ENCODE data around the gene PGF.

- TF ChIP-seq, protein P1, sequence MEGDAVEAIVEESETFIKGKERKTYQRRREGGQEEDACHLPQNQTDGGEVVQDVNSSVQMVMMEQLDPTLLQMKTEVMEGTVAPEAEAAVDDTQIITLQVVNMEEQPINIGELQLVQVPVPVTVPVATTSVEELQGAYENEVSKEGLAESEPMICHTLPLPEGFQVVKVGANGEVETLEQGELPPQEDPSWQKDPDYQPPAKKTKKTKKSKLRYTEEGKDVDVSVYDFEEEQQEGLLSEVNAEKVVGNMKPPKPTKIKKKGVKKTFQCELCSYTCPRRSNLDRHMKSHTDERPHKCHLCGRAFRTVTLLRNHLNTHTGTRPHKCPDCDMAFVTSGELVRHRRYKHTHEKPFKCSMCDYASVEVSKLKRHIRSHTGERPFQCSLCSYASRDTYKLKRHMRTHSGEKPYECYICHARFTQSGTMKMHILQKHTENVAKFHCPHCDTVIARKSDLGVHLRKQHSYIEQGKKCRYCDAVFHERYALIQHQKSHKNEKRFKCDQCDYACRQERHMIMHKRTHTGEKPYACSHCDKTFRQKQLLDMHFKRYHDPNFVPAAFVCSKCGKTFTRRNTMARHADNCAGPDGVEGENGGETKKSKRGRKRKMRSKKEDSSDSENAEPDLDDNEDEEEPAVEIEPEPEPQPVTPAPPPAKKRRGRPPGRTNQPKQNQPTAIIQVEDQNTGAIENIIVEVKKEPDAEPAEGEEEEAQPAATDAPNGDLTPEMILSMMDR (IDR thresholded peaks at IDR 0.05): no peak
- no peak for TF ChIP-seq POLR2A (IDR thresholded peaks at IDR 0.05)
Measured at GRCh38 chr14:74985806-74986205, 30.4 kb upstream of the PGF start.

Measured in adrenal gland (tissue), 5 donors.